Stimulated activated naive CD4-positive, alpha-beta T cell (primary cell): ENCODE measurements around the gene STMND1.

Experiments
- DNase-seq, 6 experiments: peaks; one replicate each; lab custom pipeline; 2025; lab: John Stamatoyannopoulos, UW

STMND1 gene

DNA sequence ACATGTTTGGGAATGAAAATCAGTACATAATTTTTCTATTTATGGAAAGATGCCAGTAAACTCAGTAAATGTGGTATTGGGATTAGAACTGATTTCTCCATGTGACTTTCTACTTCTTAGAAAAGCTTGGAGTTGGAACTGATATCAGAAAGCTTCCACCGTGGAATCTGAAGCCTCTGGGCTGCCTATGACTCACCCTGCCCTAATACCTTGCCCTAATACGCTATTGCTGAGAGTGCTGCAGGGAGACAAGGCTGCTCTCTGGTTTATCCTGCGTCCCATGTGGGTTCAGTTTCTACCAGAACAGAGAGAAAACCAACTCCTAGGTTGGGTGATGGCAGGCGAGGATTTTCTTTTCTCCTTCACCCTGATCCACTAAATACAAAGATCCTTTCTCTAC lies 3.3 kb upstream of the STMND1 start:
- DNase-seq: no peak

DNA sequence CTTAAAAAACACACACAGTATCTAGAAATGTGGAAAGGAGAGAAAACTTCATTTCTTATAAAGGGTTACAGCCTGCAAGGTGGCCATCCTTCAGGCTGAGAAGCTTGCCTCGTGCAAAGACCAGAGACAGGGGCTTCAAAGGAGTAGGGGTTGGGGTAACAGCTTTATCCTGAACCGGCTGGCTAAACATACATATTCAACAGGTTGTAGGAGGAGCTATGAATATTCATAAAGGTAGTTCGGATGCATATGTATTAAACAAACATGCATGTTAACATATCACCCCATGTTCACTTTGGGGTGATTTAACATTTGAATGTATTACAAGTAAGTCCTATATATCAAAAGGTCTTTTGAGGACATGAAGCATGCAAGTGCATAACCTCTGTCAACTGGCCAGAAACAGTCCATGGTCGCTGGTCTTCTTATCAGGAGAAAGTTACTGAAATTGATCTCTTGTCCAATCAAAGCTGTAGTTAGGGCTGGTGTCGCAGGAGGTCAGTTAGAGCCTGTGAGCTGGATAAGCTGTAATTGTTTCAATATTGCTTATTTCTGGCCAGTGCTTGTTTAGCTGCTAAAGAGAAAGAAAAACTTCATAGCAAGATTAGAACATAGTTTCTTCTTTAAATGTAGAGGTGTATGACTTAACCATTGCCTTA lies 2.3 kb upstream of the STMND1 start:
- no peak for DNase-seq

GRCh38 chr6:17100806-17101205 lies 1.0 kb upstream of the STMND1 start:
- DNase-seq: no peak

DNA sequence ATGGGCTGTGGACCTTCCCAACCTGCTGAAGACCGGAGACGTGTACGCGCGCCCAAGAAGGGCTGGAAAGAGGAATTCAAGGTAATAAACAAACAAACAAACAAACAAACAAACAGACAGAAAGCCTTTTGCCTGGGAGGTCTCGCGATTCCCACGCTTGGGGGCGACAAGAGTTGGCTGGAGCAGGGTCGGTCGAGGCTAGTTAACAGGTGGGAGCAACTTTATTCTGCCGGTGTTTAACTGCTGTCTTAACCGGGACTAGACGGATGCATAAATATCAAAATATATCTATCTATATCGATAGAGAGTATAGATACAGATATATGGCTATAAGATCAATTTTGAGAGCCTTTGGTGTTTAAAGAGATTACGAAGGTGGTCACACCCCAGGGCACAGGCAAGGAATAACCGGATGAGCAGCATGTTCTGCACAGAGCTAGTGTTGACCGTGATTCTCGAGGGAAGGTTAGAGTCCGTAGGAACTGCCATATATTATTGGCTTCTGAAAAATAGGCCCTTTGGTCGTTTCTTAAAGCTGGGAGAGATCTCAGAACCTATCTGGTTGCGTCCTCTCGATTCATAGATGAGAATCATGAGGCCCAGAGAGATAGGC lies 514 bp downstream of the STMND1 start:
- DNase-seq: no peak

- no peak for DNase-seq
Measured at GRCh38 chr6:17103715-17104114, 1.9 kb downstream of the STMND1 start.

DNA sequence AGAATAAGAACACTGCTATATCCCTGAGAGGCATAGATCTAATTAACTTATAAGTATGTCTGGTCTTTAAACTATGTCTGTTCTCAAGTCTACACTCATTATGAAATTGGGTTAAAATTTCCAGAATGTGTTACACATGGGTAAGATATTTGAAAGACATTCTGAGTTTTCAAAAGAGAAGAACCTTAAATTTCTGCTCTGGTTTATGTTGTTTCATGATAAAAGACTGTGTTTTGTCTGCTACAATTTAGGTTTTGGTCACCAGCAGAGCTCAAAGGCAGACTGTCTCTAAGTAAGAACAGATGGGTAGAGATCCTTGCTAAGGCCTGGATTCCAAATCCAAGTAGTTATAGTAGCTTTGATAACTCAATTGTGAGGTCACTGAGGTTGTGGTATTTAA lies 6.0 kb downstream of the STMND1 start:
- DNase-seq: no peak

- no peak for DNase-seq
Measured at GRCh38 chr6:17115251-17116116, 13.6 kb downstream of the STMND1 start.

DNA sequence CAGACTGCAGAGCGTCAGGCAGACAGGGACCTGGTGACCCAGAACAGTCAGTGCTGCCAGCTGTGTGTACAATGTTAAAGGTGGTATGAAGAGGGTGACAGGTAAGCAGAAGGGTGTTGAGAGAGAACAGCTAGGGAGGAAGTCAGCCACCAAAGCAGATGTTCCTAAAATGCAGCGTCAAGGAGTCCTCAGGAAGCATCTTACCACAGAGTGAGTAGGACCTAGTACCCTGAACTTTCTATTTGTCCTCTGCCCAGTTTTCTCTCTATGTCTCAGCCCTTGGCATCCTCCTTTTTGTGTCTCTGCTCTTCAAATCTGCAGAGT lies 14.2 kb downstream of the STMND1 start:
- DNase-seq: no peak

DNA sequence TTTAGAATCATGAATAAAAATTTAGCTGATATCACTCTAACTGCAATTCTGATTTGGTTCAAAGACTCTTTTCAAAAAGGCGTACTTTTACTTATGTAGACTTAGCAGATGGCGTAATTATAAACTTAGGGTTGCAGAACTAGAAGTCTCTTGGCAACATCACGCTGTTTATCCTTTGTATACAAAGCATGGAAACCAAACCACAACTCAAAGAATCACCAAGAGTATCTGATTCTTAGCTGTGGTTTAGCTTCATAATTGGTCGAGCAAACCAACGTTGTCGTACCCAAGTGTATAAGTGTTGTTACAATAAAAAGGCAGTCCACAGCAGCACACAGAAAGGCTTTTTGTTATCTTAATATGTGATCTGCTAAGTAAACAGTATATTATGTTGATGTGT lies 18.2 kb downstream of the STMND1 start:
- no peak for DNase-seq

- no peak for DNase-seq
Measured at GRCh38 chr6:17125407-17125806, 23.6 kb downstream of the STMND1 start.

DNA sequence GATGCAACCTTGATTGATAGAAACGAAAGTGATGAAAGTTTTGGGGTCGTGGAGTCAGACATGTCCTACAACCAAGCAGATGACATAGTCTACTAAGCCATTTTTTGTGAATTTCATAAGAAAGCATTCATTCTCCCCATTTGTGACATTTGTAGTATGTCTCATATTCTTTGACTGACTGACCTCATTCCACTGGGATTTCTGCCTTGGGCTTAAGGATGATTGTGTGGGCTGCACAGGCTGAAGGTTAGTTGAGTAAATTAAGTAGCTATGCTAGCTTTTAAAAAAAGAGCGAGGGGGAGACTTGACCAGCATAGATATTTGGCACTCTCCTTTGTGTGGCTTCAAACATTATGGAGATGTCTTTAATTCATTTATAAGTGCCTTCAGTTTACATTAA lies 28.9 kb downstream of the STMND1 start:
- DNase-seq: no peak

DNA sequence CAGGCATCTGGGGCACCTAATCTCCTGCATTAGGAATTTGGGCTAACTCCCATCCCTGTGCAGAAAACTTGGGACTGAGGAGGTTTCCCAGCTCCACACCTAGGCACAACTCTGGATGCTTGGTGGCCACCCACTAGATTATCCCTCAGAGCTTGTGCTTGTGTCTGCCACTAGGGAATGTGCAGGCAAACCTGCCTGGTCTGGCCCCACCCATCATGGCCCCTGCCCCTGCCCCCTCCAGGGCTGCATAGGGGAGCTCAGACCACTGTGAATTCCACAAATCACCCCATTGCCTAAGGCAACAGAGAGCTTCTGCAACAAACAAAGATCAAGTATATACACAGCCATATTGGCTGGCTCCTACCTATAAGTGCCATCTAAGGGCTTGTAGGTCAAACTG lies 31.1 kb downstream of the STMND1 start:
- no peak for DNase-seq

- DNase-seq: no peak
Measured at GRCh38 chr6:17138033-17138432, 36.2 kb downstream of the STMND1 start.

- DNase-seq: no peak
Measured at GRCh38 chr6:17144016-17144415, 42.2 kb downstream of the STMND1 start.

GRCh38 chr6:17149571-17149970 lies 47.7 kb downstream of the STMND1 start:
- no peak for DNase-seq

DNA sequence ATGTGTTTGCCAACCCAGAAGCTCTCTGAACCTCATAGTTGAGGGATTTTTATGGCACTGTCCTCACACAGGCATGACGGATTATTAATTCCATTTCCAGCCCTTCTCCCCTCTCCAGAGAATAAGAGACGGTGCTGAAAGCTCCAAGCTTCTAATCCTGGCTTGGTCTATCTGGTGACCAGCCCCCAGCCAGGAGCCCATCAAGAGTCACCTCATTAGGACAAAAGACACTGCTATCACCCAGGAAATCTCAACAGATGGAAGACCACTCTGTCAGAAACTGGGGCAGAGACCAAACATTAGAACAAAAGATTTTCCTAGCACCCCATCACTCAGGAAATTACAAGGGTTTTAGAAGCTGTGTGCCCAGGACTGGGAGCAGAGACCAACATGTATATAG lies 48.2 kb downstream of the STMND1 start:
- DNase-seq: no peak

GRCh38 chr6:17151888-17152287 lies 50.0 kb downstream of the STMND1 start:
- DNase-seq: no peak

GRCh38 chr6:17152703-17153102 lies 50.9 kb downstream of the STMND1 start:
- no peak for DNase-seq

- peak; percentile 8 to 66 (median 38) for DNase-seq
Measured at GRCh38 chr6:17156112-17156921, 54.5 kb downstream of the STMND1 start.

GRCh38 chr6:17156966-17157365 lies 55.1 kb downstream of the STMND1 start:
- no peak for DNase-seq

DNA sequence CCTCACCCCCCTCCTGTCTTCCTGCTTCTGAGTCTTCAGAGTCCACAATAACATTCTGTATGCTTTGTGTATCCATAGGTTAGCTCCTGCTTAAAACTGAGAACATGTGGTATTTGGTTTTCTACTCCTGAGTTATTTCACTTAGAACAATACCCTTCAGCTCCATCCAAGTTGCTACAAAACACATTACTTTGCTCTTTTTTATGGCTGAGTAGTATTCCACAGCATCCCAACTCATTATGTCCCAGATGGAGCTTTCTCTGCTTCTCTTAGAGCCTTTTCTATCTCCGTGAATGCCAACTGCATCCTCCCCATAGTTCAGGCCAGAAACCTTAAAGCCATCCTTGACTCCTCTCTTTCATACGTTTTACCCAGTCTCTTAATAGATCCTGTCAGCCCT lies 55.8 kb downstream of the STMND1 start:
- no peak for DNase-seq

GRCh38 chr6:17159240-17159639 lies 57.4 kb downstream of the STMND1 start:
- DNase-seq: no peak
